ENCODE data around the gene BRCC3. TPM values are rescaled to one million over a fixed set of nuclear protein-coding genes. Genes with fewer than 3 reads are reported as not detected.

BRCC3 gene
- total and polyA plus RNA-seq, 2 of the 13 experiments (the other 11 are each of a cell fraction or from before 2014, with no cell fraction given), result 19.8 to 24.3 TPM

DNA sequence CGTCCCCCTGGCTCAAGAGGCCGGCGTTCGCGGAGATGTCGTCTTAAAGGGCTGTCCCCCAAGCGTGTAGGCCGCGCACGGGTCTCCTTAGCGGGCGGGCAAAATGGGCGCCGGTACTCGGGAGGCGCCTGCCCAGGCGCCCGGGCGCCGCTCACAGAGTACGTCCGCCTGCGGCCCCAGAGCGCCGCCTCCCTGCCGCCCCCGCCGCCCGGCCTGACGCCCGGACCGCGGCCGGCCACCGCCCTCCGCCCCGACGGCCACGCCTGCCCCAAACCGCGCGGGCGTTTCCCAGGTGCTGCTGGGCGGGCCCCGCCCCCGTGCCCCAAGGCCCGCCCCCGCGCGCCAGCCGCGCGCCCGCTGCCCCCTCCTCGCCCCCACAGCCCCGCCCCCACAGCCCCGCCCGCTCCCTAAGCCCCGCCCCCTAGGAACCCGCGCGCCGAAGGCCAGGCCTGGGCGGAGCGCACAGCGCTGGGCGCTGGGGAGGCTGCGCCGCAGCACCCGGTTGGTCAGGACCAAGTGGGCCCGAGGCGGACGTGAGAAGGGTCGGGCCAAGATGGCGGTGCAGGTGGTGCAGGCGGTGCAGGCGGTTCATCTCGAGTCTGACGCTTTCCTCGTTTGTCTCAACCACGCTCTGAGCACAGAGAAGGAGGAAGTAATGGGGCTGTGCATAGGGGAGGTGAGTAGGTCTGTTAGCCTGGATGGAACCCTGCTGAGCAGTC lies at the start of gene BRCC3, which contains the start of the genes CMC4 and MTCP1 (continued):
- TF ChIP-seq, protein P1, sequence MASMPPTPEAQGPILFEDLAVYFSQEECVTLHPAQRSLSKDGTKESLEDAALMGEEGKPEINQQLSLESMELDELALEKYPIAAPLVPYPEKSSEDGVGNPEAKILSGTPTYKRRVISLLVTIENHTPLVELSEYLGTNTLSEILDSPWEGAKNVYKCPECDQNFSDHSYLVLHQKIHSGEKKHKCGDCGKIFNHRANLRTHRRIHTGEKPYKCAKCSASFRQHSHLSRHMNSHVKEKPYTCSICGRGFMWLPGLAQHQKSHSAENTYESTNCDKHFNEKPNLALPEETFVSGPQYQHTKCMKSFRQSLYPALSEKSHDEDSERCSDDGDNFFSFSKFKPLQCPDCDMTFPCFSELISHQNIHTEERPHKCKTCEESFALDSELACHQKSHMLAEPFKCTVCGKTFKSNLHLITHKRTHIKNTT (CRISPR knock-in tag; IDR thresholded peaks at IDR 0.05), result no peak
- no peak for TF ChIP-seq ZNF530 (CRISPR knock-in tag; IDR thresholded peaks at IDR 0.05; ENCODE audit: low read depth)
- no peak for TF ChIP-seq REPIN1 (CRISPR knock-in tag; IDR thresholded peaks at IDR 0.05; ENCODE audit: borderline replicate concordance, low read depth)
- no peak for TF ChIP-seq ASH2L (IDR thresholded peaks at IDR 0.05; ENCODE audit: insufficient read length, low read depth, low read length)
- no peak for TF ChIP-seq RCOR2 (CRISPR knock-in tag; IDR thresholded peaks at IDR 0.05)
- TF ChIP-seq, protein P2, sequence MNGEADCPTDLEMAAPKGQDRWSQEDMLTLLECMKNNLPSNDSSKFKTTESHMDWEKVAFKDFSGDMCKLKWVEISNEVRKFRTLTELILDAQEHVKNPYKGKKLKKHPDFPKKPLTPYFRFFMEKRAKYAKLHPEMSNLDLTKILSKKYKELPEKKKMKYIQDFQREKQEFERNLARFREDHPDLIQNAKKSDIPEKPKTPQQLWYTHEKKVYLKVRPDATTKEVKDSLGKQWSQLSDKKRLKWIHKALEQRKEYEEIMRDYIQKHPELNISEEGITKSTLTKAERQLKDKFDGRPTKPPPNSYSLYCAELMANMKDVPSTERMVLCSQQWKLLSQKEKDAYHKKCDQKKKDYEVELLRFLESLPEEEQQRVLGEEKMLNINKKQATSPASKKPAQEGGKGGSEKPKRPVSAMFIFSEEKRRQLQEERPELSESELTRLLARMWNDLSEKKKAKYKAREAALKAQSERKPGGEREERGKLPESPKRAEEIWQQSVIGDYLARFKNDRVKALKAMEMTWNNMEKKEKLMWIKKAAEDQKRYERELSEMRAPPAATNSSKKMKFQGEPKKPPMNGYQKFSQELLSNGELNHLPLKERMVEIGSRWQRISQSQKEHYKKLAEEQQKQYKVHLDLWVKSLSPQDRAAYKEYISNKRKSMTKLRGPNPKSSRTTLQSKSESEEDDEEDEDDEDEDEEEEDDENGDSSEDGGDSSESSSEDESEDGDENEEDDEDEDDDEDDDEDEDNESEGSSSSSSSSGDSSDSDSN (CRISPR knock-in tag; IDR thresholded peaks at IDR 0.05), result peak; percentile 67; the same call in 1 of the 2 replicates
- 0 out of 2 replicates have a peak, but pooled peaks have one; percentile 31 for TF ChIP-seq NRL (CRISPR knock-in tag; IDR thresholded peaks at IDR 0.05; ENCODE audit: borderline replicate concordance)
- no peak for TF ChIP-seq NKX3-1 (CRISPR knock-in tag; IDR thresholded peaks at IDR 0.05)
- TF ChIP-seq, protein P3, sequence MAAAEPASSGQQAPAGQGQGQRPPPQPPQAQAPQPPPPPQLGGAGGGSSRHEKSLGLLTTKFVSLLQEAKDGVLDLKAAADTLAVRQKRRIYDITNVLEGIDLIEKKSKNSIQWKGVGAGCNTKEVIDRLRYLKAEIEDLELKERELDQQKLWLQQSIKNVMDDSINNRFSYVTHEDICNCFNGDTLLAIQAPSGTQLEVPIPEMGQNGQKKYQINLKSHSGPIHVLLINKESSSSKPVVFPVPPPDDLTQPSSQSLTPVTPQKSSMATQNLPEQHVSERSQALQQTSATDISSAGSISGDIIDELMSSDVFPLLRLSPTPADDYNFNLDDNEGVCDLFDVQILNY (CRISPR knock-in tag; conservative IDR thresholded peaks at IDR 0.05), result no peak
- TF ChIP-seq NCOA1 (CRISPR knock-in tag; IDR thresholded peaks at IDR 0.05), result no peak
- no peak for TF ChIP-seq ELF4 (CRISPR knock-in tag; IDR thresholded peaks at IDR 0.05; ENCODE audit: borderline replicate concordance)
- no peak for TF ChIP-seq PCBP1 (IDR thresholded peaks at IDR 0.05; ENCODE audit: borderline replicate concordance, low read depth, low read length)
- TF ChIP-seq, protein P4, sequence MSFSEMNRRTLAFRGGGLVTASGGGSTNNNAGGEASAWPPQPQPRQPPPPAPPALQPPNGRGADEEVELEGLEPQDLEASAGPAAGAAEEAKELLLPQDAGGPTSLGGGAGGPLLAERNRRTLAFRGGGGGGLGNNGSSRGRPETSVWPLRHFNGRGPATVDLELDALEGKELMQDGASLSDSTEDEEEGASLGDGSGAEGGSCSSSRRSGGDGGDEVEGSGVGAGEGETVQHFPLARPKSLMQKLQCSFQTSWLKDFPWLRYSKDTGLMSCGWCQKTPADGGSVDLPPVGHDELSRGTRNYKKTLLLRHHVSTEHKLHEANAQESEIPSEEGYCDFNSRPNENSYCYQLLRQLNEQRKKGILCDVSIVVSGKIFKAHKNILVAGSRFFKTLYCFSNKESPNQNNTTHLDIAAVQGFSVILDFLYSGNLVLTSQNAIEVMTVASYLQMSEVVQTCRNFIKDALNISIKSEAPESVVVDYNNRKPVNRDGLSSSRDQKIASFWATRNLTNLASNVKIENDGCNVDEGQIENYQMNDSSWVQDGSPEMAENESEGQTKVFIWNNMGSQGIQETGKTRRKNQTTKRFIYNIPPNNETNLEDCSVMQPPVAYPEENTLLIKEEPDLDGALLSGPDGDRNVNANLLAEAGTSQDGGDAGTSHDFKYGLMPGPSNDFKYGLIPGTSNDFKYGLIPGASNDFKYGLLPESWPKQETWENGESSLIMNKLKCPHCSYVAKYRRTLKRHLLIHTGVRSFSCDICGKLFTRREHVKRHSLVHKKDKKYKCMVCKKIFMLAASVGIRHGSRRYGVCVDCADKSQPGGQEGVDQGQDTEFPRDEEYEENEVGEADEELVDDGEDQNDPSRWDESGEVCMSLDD (CRISPR knock-in tag; IDR thresholded peaks at IDR 0.05; ENCODE audit: borderline replicate concordance), result no peak
- no peak for TF ChIP-seq CCAR2 (optimal IDR thresholded peaks at IDR 0.05; ENCODE audit: low read depth, low read length)
- no peak for TF ChIP-seq MAFG (CRISPR knock-in tag; IDR thresholded peaks at IDR 0.05)
- TF ChIP-seq GFI1 (CRISPR knock-in tag; IDR thresholded peaks at IDR 0.05; ENCODE audit: borderline replicate concordance), result no peak
- TF ChIP-seq, protein P5, sequence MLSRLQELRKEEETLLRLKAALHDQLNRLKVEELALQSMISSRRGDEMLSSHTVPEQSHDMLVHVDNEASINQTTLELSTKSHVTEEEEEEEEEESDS (CRISPR knock-in tag; IDR thresholded peaks at IDR 0.05; ENCODE audit: borderline replicate concordance), result no peak
- no peak for TF ChIP-seq FOXM1 (CRISPR knock-in tag; IDR thresholded peaks at IDR 0.05)

Measured in HepG2 (cell line).